ENCODE measurements around the gene CCDC40.

The CCDC40 gene

GRCh38 chr17:80047176-80047575 lies 10.7 kb downstream of the CCDC40 start:
- DNase-seq (ENCODE audit: low read depth in 2 of 2) = no peak

- DNase-seq (ENCODE audit: low read depth in 2 of 2) = no peak
These were observed 13.5 kb downstream of the CCDC40 start for GRCh38 chr17:80049986-80050385.

- DNase-seq (ENCODE audit: low read depth in 2 of 2) = no peak
These were observed 14.3 kb downstream of the CCDC40 start for GRCh38 chr17:80050706-80051105.

- no peak for DNase-seq (ENCODE audit: low read depth in 2 of 2)
These were observed 15.2 kb downstream of the CCDC40 start for GRCh38 chr17:80051681-80052080.

- no peak for DNase-seq (ENCODE audit: low read depth in 2 of 2)
These were observed 16.7 kb downstream of the CCDC40 start for GRCh38 chr17:80053102-80053501.

- no peak for DNase-seq (ENCODE audit: low read depth in 2 of 2)
These were observed 19.2 kb downstream of the CCDC40 start for GRCh38 chr17:80055597-80055996.

- no peak for DNase-seq (ENCODE audit: low read depth in 2 of 2)
These were observed 22.0 kb downstream of the CCDC40 start for GRCh38 chr17:80058311-80058955.

GRCh38 chr17:80060644-80061043 lies 24.2 kb downstream of the CCDC40 start:
- no peak for DNase-seq (ENCODE audit: low read depth in 2 of 2)

GRCh38 chr17:80061421-80061820 lies 25.0 kb downstream of the CCDC40 start:
- no peak for DNase-seq (ENCODE audit: low read depth in 2 of 2)

GRCh38 chr17:80063830-80064585 lies 27.6 kb downstream of the CCDC40 start:
- no peak for DNase-seq (ENCODE audit: low read depth in 2 of 2)

- no peak for DNase-seq (ENCODE audit: low read depth in 2 of 2)
These were observed 28.3 kb downstream of the CCDC40 start for GRCh38 chr17:80064696-80065095.

- no peak for DNase-seq (ENCODE audit: low read depth in 2 of 2)
These were observed 29.2 kb downstream of the CCDC40 start for GRCh38 chr17:80065478-80066170.

- no peak for DNase-seq (ENCODE audit: low read depth in 2 of 2)
These were observed 31.0 kb downstream of the CCDC40 start for GRCh38 chr17:80067393-80067986.

GRCh38 chr17:80068301-80069222 lies 32.1 kb downstream of the CCDC40 start:
- DNase-seq (ENCODE audit: low read depth in 2 of 2) = no peak

GRCh38 chr17:80070375-80071115 lies 34.1 kb downstream of the CCDC40 start:
- DNase-seq (ENCODE audit: low read depth in 2 of 2) = no peak

GRCh38 chr17:80071116-80071841 lies 34.8 kb downstream of the CCDC40 start:
- DNase-seq (ENCODE audit: low read depth in 2 of 2) = no peak

GRCh38 chr17:80072410-80072809 lies 36.0 kb downstream of the CCDC40 start:
- no peak for DNase-seq (ENCODE audit: low read depth in 2 of 2)

- no peak for DNase-seq (ENCODE audit: low read depth in 2 of 2)
These were observed 43.6 kb downstream of the CCDC40 start for GRCh38 chr17:80080081-80080480.

GRCh38 chr17:80081596-80081995 lies 45.2 kb downstream of the CCDC40 start:
- no peak for DNase-seq (ENCODE audit: low read depth in 2 of 2)

All from activated CD4-positive, alpha-beta T cell treated with anti-CD3 and anti-CD28 coated beads for 24 hours (primary cell).